Duodenal mucosa (tissue), 2 donors: ENCODE data around the gene NFATC1.

Experiments
- H3K27ac ChIP-seq: one replicate; pipeline ENCODE4 v1.7.0; 2013; ENCODE audit warnings: low read depth, low read length
- H3K27me3 ChIP-seq, 2 donors: one replicate each; pipeline ENCODE4 v1.7.0; 2013; ENCODE audit warnings: low read length in 2 of 2, control low read depth in 1 of 2; ENCODE audit not compliant: insufficient read depth in 2 of 2, control insufficient read depth in 1 of 2
- H3K36me3 ChIP-seq, 2 donors: one replicate each; pipeline ENCODE4 v1.7.0; 2013; ENCODE audit warnings: low read length in 2 of 2, control low read depth in 1 of 2; ENCODE audit not compliant: insufficient read depth in 2 of 2, control insufficient read depth in 1 of 2
- H3K4me1 ChIP-seq, 2 donors: one replicate each; pipeline ENCODE4 v1.7.0; 2013; ENCODE audit warnings: low read length in 2 of 2, control low read depth in 1 of 2; ENCODE audit not compliant: insufficient read depth in 2 of 2, control insufficient read depth in 1 of 2
- H3K4me3 ChIP-seq, 2 donors: one replicate each; pipeline ENCODE4 v1.7.0; 2013; ENCODE audit warnings: low read length in 2 of 2, low read depth in 1 of 2
- H3K9ac ChIP-seq, 2 donors: one replicate each; pipeline ENCODE4 v1.7.0; 2013; ENCODE audit warnings: low read length in 2 of 2, low read depth in 1 of 2
- H3K9me3 ChIP-seq, 2 donors: one replicate each; pipeline ENCODE4 v1.7.0; 2013; ENCODE audit warnings: low read length in 2 of 2, control low read depth in 1 of 2; ENCODE audit not compliant: control insufficient read depth in 1 of 2

The NFATC1 gene

DNA sequence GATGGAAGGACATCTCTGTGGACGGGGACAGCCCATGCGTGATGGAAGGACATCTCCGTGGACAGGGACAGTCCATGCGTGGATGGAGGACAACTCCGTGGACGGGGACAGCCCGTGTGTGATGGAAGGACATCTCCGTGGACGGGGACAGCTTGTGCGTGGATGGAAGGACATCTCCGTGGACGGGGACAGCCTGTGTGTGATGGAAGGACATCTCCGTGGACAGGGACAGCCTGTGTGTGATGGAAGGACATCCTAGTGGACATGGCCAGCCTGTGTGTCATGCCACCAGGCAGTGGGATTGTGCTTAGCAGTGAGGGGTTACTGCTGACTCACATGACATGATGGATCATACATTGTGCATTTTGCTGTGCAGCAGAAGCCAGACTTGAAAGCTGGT is 30.0 kb upstream of the NFATC1 start:
- Histone ChIP-seq H3K9ac (no peak overlapping the region), H3K36me3 (peaks cover 4 to 29% of the 10 kb centered on the region in 2 donors), H3K27ac (no peak overlapping the region), H3K4me1 (peaks cover 0 to 7% of the 10 kb centered on the region in 2 donors), H3K27me3 (no peaks in the 10 kb centered on the region), H3K9me3 (no peaks in the 10 kb centered on the region), H3K4me3 (no peak overlapping the region)

DNA sequence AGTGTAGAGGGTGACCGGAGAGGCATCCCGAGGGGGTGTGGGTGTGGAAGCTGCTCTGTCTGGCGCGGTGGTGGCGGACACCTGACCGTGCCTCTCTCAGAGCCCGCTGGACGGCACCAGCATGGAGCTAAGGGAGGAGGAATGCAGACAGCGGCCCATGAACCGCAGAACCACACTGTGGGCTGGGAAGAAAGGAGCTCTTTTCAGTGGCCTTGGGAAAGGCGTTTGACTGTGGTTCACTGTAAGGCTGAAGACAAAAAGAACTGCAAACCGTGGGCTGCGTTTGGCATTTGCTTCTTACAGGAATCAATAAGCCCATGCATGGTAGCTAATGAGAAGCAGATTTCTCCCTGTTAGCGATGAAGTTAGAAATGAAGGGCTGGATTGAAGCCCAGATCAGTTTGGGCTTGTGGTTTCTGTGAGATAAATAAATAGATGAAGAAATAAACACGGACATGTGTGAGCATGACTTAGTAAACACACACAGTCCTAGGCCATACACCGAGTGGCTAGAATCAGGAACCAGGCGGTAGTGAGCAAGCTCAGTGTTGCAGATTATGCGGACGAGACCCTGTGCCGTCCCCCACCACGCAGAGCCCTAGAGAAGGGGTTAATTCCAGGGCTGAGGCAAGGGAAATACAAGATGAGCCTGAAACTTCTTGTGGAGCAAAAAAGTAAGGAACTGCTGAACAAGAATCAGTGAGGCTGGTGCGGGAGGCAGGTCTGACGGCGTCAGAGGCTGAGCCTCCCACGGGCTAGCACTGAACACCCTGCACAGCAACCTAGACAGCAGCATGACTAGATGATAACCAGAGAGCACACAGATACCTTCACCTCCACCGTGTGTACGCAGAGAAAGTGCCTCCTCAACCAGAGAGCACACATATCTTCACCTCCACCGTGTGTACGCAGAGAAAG is 29.3 kb upstream of the NFATC1 start:
- H3K4me3 ChIP-seq: no peak overlapping the region
- H3K27me3 ChIP-seq: no peaks in the 10 kb centered on the region
- peaks cover 0 to 7% of the 10 kb centered on the region in 2 donors for H3K4me1 ChIP-seq
- H3K36me3 ChIP-seq: peaks cover 4 to 23% of the 10 kb centered on the region in 2 donors
- no peak overlapping the region for H3K9ac ChIP-seq
- H3K9me3 ChIP-seq: no peaks in the 10 kb centered on the region
- no peak overlapping the region for H3K27ac ChIP-seq

GRCh38 chr18:79367480-79367879 is 28.2 kb upstream of the NFATC1 start:
- H3K9me3 ChIP-seq: no peaks in the 10 kb centered on the region
- H3K36me3 ChIP-seq: peaks cover 0 to 15% of the 10 kb centered on the region in 2 donors
- no peak overlapping the region for H3K4me3 ChIP-seq
- H3K9ac ChIP-seq: no peak overlapping the region
- no peaks in the 10 kb centered on the region for H3K27me3 ChIP-seq
- H3K4me1 ChIP-seq: peaks cover 0 to 7% of the 10 kb centered on the region in 2 donors
- H3K27ac ChIP-seq: no peak overlapping the region

GRCh38 chr18:79367989-79368388 is 27.7 kb upstream of the NFATC1 start:
- Histone ChIP-seq H3K9ac (no peak overlapping the region), H3K27me3 (no peaks in the 10 kb centered on the region), H3K4me1 (peaks cover 0 to 7% of the 10 kb centered on the region in 2 donors), H3K27ac (no peak overlapping the region), H3K36me3 (peaks cover 0 to 15% of the 10 kb centered on the region in 2 donors), H3K4me3 (no peak overlapping the region), H3K9me3 (no peaks in the 10 kb centered on the region)

- no peak overlapping the region for H3K4me3 ChIP-seq
- H3K4me1 ChIP-seq: peaks cover 0 to 7% of the 10 kb centered on the region in 2 donors
- H3K9ac ChIP-seq: no peak overlapping the region
- no peak overlapping the region for H3K27ac ChIP-seq
- peaks cover 0 to 12% of the 10 kb centered on the region in 2 donors for H3K36me3 ChIP-seq
- no peaks in the 10 kb centered on the region for H3K27me3 ChIP-seq
- no peaks in the 10 kb centered on the region for H3K9me3 ChIP-seq
Observed at GRCh38 chr18:79368681-79369080, 27.0 kb upstream of the NFATC1 start.

DNA sequence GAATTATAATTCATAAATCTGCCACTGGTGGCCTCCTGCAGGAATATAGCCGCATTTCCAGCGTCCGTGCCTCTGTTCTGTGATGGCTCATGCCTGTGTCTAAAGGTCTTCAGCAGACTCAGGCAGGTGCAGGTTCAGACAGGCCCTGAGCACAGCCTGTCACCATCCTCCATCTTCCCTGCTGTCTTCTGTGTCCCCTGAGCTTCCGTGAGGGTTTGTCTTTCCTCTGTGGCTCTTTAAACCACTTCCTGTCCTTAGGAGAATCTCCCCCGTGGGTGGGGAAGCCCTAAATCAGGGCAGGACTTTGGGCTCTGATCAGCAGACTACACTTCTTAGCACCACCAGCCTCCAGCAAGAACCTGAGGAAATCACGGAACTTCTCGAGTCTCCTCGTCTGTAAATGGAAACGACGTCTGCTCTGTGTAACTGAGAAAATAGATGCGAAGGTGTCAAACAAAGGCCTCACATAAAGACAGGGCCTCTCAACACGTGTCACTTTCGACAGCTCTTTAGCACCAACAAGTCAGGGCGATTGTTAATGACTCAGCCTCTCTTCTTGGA is 24.1 kb upstream of the NFATC1 start:
- Histone ChIP-seq H3K4me1 (no peaks in the 10 kb centered on the region), H3K4me3 (no peak overlapping the region), H3K9ac (no peak overlapping the region), H3K9me3 (no peaks in the 10 kb centered on the region), H3K36me3 (peaks cover 0 to 14% of the 10 kb centered on the region in 2 donors), H3K27ac (no peak overlapping the region), H3K27me3 (no peaks in the 10 kb centered on the region)

- Histone ChIP-seq H3K36me3 (peaks cover 3 to 20% of the 10 kb centered on the region in 2 donors), H3K4me1 (no peaks in the 10 kb centered on the region), H3K4me3 (no peak overlapping the region), H3K27ac (no peak overlapping the region), H3K9ac (no peak overlapping the region), H3K27me3 (no peaks in the 10 kb centered on the region), H3K9me3 (no peaks in the 10 kb centered on the region)
Observed at GRCh38 chr18:79372461-79372860, 23.3 kb upstream of the NFATC1 start.

- no peaks in the 10 kb centered on the region for H3K4me1 ChIP-seq
- no peaks in the 10 kb centered on the region for H3K27me3 ChIP-seq
- H3K36me3 ChIP-seq: peaks cover 3 to 26% of the 10 kb centered on the region in 2 donors
- H3K9me3 ChIP-seq: no peaks in the 10 kb centered on the region
- no peak overlapping the region for H3K4me3 ChIP-seq
- H3K9ac ChIP-seq: no peak overlapping the region
- H3K27ac ChIP-seq: no peak overlapping the region
Observed at GRCh38 chr18:79372991-79373390, 22.7 kb upstream of the NFATC1 start.

DNA sequence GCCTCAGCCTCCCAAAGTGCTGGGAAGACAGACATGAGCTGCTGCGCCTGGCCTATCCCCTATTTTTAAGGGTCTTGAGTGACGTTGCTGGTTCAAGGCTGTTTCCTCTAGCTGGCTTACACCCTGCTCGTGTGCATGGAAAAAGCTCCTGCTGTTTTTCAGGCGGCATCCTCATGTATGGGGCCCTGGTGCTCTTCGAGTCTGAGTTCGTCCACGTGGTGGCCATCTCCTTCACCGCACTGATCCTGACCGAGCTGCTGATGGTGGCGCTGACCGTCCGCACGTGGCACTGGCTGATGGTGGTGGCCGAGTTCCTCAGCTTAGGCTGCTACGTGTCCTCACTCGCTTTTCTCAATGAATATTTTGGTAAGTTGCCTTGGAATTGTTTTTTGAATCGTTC is 22.0 kb upstream of the NFATC1 start:
- no peaks in the 10 kb centered on the region for H3K4me1 ChIP-seq
- no peak overlapping the region for H3K9ac ChIP-seq
- no peak overlapping the region for H3K4me3 ChIP-seq
- no peaks in the 10 kb centered on the region for H3K9me3 ChIP-seq
- H3K27me3 ChIP-seq: no peaks in the 10 kb centered on the region
- peaks cover 3 to 29% of the 10 kb centered on the region in 2 donors for H3K36me3 ChIP-seq
- H3K27ac ChIP-seq: no peak overlapping the region

GRCh38 chr18:79374408-79375171 is 21.1 kb upstream of the NFATC1 start:
- H3K4me3 ChIP-seq: no peak overlapping the region
- H3K9me3 ChIP-seq: no peaks in the 10 kb centered on the region
- H3K36me3 ChIP-seq: peaks cover 3 to 29% of the 10 kb centered on the region in 2 donors
- H3K27ac ChIP-seq: no peak overlapping the region
- H3K9ac ChIP-seq: no peak overlapping the region
- H3K27me3 ChIP-seq: no peaks in the 10 kb centered on the region
- H3K4me1 ChIP-seq: no peaks in the 10 kb centered on the region
